Measurements from ENCODE around the gene RPLP2.

- TF ChIP-seq HOXA7 (CRISPR knock-in tag; IDR thresholded peaks at IDR 0.05; ENCODE audit: borderline replicate concordance) (no peak), YY1 (tag by site-specific recombination; IDR thresholded peaks at IDR 0.05) (no peak), CTCF (tag by site-specific recombination; IDR thresholded peaks at IDR 0.05) (no peak), ZNF747 (tag by site-specific recombination; IDR thresholded peaks at IDR 0.05) (no peak)
These were observed 8.8 kb downstream of the RPLP2 start, which contains the start of gene PNPLA2 for GRCh38 chr11:818396-819128.

All from HEK293 (cell line).